Fibroblast of pulmonary artery (primary cell): ENCODE results near the gene CAST.

Source experiments
- DNase-seq: peaks from one replicate; pipeline ENCODE4 v3.0.0-alpha.2; 2010; ENCODE audit warnings: low read depth
- H3K4me3 ChIP-seq: replicated peaks from 2 replicates; pipeline ENCODE4 v1.5.1; 2011; ENCODE audit warnings: low read depth, mild to moderate bottlenecking, control low read depth, low read length, moderate library complexity
- TF ChIP-seq, protein P1 (sequence below): IDR thresholded peaks from 2 replicates; pipeline ENCODE4 v1.5.1; 2011; ENCODE audit warnings: mild to moderate bottlenecking, control low read depth, low read length, inconsistent platforms; ENCODE audit errors: missing control alignments

Gene CAST

DNA sequence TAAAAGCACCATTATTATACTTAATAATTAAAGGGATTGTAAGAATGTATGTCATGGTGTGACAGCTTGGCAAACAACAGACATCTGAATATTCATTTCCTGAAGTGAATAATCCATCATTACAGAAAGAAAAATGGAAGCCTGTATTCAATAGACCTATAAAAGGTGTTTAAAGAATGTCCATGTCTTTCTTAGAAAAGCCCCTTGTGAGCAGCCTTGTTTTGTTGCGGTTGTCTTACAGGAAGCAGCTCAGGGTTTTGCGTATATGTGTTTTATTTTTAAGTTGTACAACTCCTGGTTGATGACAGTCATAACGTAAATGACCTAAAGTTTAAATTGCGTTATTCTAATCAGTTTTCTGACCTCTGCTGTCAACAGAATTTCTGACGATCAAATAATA lies 53.8 kb downstream of the CAST start:
- TF ChIP-seq, protein P1, sequence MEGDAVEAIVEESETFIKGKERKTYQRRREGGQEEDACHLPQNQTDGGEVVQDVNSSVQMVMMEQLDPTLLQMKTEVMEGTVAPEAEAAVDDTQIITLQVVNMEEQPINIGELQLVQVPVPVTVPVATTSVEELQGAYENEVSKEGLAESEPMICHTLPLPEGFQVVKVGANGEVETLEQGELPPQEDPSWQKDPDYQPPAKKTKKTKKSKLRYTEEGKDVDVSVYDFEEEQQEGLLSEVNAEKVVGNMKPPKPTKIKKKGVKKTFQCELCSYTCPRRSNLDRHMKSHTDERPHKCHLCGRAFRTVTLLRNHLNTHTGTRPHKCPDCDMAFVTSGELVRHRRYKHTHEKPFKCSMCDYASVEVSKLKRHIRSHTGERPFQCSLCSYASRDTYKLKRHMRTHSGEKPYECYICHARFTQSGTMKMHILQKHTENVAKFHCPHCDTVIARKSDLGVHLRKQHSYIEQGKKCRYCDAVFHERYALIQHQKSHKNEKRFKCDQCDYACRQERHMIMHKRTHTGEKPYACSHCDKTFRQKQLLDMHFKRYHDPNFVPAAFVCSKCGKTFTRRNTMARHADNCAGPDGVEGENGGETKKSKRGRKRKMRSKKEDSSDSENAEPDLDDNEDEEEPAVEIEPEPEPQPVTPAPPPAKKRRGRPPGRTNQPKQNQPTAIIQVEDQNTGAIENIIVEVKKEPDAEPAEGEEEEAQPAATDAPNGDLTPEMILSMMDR: no peak
- DNase-seq: no peak
- no peak overlapping the region for H3K4me3 ChIP-seq

DNA sequence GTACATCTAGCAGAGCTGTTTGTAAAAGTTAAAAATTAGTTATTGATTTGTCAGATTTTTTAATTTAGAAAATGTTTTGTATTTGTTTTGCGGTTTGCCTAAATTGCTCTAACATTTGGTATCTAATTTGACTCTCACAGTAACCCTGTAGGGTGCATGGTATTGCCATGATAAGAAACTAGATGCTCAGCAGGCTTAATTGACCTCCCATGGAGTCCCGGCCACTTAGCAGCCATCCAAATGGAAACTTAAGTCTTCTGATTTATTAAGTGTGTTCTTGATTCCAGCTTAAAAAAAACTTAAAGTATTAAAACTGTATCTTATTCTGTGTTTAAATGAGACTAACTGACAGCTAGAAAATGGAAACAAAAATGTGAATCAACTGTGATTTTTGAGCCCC lies 54.5 kb downstream of the CAST start:
- TF ChIP-seq, protein P1: no peak
- H3K4me3 ChIP-seq: no peak overlapping the region

DNA sequence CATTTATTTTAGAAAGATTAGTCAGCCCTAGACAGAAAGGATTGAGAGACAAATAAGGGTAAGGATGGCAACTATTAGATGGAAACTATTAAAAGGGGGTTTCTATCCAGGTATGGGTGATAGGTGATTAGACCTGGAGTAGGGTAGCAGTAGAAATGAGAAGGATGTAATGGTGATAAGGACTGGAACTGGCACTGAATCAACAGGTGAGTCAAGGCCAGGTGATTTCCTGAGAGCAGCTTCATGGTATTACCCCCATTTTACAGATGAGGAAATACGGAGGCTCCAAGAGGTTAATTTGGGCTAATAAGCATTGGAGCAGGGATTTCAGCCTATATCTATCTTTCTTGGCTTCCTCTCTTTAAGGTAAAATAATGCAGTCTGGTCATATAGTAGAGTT lies 55.7 kb downstream of the CAST start:
- TF ChIP-seq, protein P1: no peak
- DNase-seq: no peak
- no peak overlapping the region for H3K4me3 ChIP-seq

More for the DNA sequence above, 54.5 kb downstream of the CAST start:
- DNase-seq: no peak

DNA sequence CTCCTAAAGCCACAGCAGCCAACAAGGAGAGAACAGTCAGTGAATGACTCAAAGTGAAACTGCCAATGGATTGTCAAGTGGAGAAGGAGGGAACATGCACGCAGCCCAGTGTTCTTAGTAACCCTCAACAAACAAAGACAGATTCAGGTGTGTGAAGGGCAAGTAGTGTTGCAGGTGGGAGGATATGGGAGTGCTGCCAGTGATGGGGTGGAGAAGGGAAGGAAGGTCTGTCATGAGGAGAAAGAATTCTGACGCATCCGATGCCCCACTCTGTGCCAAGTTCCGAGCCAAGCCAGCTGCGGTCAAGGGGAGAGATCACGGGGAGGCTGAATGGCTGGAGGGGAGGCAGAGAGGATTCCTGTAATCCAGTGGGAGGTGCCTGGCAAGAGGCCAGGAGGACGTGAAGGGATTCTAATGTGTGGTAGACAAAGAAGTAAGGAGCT lies 56.5 kb downstream of the CAST start:
- peak; percentile 49 for DNase-seq
- no peak overlapping the region for H3K4me3 ChIP-seq
- TF ChIP-seq, protein P1: no peak

DNA sequence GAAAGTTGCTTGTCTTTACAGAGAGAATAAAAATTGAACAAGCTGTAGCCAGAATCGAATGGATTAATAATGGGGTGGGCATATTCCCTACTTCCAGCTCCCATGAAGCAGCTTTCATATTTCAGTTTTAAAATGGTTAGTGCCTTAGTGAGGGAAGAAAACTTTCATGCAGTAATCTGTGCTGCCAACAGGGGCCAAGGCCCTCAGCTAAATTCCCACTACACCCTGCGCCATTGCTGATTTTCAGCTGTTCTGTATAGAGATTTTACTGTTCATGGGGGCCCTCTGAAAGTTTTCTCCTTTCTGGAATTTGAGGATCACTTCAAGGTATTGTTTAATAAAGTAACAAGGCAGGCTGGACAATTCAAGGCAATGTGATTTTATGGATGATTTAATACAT lies 58.2 kb downstream of the CAST start:
- DNase-seq: no peak
- TF ChIP-seq, protein P1: peak; percentile 6

DNA sequence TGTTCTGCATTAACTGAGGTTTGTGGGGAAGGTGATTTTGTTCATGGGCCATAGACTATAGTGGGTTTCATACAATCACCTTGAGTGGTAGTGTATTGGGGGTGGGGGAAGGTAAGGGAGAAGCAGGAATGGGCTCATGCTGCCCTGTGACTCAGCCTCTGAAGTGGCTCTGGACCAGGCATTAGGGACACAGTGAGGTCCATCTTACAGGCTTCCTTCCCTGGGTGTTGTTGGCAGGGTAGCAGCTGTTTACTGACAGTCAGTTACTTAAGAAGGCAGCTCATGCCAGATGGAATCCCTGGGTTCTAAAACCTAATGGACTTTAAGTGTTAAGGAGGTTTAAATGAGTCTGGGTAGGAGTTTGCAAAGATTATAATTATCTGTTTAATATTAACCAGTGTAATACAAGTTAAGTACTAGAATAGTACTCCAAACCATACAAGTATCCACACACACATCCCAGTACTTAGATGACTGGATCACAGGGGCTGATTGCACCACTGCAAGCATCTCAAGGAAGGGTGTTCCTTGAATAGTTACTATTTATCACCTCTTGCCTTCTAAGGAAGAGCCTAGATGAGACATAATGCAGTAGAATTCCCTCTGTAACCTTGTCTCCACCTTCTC lies 59.3 kb downstream of the CAST start:
- TF ChIP-seq, protein P1: no peak
- peak; percentile 56 for DNase-seq
- H3K4me3 ChIP-seq: no peak overlapping the region

More for the DNA sequence above, 58.2 kb downstream of the CAST start:
- H3K4me3 ChIP-seq: no peak overlapping the region

DNA sequence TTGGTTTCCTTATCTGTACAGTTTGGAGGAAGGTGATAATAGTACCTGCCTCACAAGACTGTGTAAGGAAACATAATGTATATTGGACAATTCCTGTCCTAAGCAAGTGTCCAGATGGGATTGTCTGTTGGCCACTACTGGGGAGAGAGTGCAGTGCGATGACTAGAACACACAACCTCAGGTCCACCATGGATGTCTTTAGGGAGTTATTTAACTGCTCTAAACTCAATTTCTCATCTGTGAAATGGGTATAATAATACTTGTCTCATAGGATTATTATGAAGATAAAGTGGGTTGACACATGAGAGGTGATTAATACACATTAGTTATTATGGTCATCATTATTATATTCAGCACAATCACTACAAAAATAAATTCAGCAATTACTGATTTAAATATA lies 63.1 kb downstream of the CAST start:
- TF ChIP-seq, protein P1: no peak
- H3K4me3 ChIP-seq: no peak overlapping the region
- no peak for DNase-seq
